CD4-positive, alpha-beta T cell treated with Interleukin-10 for 1 hour (primary cell): ENCODE data around the gene SAT1.

ENCODE experiments used
- DNase-seq: peaks from one replicate; pipeline ENCODE4 v3.0.0-alpha.2; 2020

SAT1 gene

GRCh38 chrX:23779025-23779424, 3.9 kb upstream of the SAT1 start:
- no peak for DNase-seq

- no peak for DNase-seq
Measured at GRCh38 chrX:23782455-23782854, 518 bp upstream of the SAT1 start.

GRCh38 chrX:23783589-23784469, 856 bp downstream of the SAT1 start:
- peak; percentile 16 for DNase-seq

GRCh38 chrX:23784470-23785331, 1.7 kb downstream of the SAT1 start:
- DNase-seq = peak; percentile 19

GRCh38 chrX:23785580-23785979, 2.6 kb downstream of the SAT1 start:
- peak; percentile 11 for DNase-seq

GRCh38 chrX:23786268-23786815, 3.4 kb downstream of the SAT1 start:
- peak; percentile 41 for DNase-seq

- no peak for DNase-seq
Measured at GRCh38 chrX:23787745-23788118, 4.8 kb downstream of the SAT1 start.

GRCh38 chrX:23788521-23788920, 5.5 kb downstream of the SAT1 start:
- DNase-seq = no peak

GRCh38 chrX:23788946-23789345, 6.0 kb downstream of the SAT1 start:
- no peak for DNase-seq

GRCh38 chrX:23789386-23790154, 6.6 kb downstream of the SAT1 start:
- no peak for DNase-seq

- DNase-seq = no peak
Measured at GRCh38 chrX:23790155-23790497, 7.2 kb downstream of the SAT1 start.

GRCh38 chrX:23792861-23793553, 10.0 kb downstream of the SAT1 start:
- DNase-seq = no peak

- no peak for DNase-seq
Measured at GRCh38 chrX:23795221-23795620, 12.2 kb downstream of the SAT1 start.

- DNase-seq = no peak
Measured at GRCh38 chrX:23797371-23798128, 14.6 kb downstream of the SAT1 start.

GRCh38 chrX:23799469-23800065, 16.6 kb downstream of the SAT1 start:
- no peak for DNase-seq

GRCh38 chrX:23802431-23802830, 19.5 kb downstream of the SAT1 start:
- no peak for DNase-seq

- DNase-seq = no peak
Measured at GRCh38 chrX:23803931-23804381, 21.0 kb downstream of the SAT1 start.

GRCh38 chrX:23804578-23804977, 21.6 kb downstream of the SAT1 start:
- no peak for DNase-seq

GRCh38 chrX:23805389-23805788, 22.4 kb downstream of the SAT1 start:
- no peak for DNase-seq

- DNase-seq = no peak
Measured at GRCh38 chrX:23810279-23810678, 27.3 kb downstream of the SAT1 start.

- peak; percentile 6 for DNase-seq
Measured at GRCh38 chrX:23811108-23811651, 28.2 kb downstream of the SAT1 start.
